ENCODE results near the gene HES6.

Gene HES6

DNA sequence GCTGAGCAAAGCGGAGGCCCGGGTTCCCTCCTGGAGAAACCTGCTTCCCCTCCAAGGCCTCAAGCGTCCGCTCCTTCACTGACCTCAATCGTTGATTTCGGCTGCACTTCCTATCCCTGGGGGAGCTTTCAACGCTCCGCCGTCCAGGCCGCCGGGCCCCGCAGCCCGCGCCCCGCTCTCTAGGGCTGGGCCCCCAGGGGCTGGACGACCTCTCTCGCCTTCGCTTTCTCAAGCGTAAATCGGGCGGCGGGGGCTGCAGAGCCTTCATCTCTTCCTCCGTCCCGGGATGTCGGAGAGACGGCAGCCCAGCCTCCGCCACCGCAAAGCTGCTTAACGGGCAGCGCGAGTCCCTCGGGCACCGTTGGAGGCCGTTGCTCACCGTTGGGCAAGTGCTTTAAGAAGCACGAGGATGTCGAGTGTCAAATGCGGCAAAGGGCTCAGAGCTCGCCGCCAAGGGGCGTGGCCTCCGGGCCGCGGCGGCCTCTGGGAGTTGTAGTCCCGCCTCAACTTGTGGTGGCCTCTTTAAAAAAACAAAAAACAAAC, 8.5 kb downstream of the HES6 start:
- DNase-seq: peak; percentile 83

DNA sequence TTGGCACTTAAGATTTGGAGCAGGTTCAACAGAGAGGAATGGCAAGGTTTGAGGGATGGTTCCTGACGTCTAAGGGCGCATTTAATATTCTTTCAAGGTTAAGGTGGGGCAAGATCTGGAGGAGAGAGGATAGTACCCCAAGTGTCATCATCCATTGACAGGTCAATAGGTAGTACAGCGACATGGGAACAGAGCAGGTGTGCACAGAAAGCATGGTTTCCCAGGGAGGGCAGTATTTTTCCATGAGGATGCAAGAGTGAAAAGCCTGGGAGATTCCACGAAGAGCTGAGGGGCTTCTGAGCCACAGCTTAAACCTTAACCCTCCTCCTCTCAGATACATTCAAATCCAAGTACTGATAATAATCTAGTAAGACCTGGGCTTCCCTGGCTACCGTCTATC, 9.1 kb downstream of the HES6 start:
- no peak for DNase-seq

DNA sequence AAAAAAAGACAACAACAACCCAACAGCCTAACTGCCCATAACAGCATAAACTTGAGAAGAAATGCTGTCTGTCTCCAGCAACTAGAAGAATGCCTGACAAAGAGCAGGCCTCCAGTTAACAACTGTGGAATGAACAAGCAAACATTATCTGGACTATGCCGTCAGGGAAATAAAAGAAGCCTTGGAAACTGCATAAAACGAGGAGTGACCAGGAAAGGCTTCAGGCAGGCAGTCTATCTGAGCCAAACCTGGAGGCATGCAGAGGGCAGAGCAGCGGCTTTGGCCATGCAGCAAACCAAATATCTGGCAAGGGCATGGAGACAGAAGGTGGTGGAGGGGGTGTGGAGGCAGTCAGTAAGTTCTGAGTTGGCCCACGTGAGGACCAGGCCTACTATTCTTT, 11.1 kb downstream of the HES6 start:
- no peak for DNase-seq

DNA sequence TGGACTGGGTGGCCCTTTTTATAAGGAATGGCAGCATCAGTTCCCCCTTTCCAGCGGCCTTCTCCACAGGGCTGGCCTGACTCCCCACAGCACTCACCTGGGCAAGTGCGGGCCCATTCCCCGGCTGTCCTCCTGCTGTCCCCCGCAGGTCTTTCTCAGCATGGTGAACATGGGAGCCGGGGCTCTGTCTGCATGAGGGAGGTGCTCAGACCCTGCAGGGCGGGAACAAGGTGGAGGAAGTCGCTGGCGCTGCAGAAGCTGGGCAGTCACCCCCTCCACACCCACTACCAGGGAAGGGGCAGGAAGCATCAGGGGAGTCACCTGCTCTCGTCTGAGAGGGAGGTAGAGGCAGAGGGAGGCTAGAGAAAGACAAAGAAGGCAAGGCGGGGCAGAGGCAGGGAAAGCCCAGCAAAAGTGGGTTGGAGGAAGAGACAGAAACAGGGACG, 12.2 kb downstream of the HES6 start:
- no peak for DNase-seq

DNA sequence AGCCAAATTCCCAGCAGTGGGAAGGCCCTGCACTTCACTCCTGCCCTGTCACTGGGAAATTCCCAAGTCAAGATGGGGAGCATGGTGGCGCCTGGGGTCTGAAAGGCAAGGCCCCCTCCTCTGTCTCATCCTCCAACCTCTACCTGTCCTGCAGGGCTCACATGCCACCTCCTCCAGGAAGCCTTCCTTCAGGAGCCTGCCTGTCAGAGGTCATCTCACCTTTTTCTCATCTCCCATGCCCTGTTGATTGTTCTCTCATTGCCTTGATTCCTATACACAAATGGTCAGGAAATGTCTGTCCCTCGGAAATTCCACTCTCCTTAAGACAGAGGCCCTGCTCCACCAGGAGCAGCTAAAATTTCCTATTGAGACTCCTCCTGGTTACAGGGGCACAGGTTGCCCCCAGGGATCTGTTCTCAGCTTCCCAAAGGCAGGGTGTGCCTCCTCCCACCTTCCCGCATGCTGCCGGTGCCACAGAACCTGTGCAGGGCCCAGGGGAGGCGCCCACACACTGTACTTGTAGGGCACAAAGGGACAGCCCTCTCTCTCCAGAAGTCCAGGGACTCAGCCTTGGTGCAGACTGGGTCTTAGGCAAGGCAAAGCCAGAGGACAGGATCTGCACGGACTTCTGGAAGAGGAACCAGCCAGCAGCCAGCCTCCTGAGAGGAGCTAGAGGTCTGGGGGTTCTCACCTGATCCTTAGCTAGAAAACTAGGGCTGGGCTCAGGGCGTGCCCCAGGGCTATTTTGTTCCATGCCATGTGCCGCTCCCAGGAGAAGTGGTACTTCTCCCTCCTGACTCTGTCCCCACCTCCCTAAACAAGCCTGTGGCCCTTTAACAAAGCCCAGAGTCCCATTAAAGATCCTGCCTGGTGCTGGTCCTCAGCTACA, 12.9 kb downstream of the HES6 start:
- no peak for DNase-seq

DNA sequence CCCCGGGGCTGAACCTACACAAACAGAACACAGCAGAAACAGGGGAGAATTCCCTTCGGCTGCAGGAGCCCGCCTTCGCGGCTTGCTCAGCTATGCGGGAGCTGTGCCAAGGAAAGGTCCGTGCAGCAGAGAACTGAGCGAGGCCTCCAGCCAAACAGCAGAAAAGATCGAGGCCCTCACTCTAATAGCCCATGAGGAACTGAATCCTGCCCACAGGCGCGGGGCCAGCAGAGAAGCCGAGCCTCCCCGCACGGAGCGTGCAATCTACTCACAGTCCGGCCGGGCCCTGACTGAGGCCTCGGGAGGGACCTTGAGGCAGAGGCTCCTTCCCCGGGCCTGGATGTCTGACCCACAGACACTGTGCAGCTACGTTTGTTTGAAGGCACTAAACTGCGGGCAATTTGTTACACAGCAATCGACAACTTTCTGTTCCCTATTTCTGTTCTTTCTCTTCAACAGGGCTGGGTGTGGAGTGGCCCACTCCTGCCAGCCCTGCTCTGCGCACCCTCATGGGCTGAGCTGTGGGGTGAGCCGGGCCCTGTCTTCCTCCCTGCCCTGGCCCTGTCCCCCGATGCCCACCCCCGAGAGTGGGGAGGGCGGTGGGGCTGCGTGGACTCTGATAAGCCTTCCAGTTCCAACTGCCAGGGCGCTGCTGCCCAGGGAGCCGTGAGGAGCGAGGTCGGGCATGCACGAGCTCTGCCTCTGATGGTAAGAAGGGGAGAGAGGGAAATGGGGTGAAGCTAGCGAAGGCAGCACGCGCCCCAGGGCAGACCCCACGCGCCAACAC, 13.7 kb downstream of the HES6 start:
- no peak for DNase-seq

DNA sequence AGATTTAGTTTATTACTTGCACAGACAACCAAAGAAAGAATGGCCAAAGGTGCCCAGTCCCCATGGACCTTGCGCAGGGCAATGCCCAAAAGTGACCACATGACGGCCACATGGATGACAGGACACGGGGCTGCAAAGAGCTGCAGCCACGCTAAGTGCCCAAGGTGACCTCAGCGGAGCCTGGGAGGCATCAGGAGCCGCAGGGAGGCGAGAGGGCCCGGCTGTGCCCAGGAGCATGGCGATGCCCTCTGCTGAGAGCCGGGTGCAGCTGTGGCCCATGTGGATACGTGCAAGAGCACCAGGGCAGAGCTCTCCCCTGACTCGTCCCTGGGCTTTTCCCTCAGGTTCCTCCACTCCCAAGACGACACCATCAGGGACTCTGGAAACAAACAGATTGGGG, 14.7 kb downstream of the HES6 start:
- DNase-seq: no peak

DNA sequence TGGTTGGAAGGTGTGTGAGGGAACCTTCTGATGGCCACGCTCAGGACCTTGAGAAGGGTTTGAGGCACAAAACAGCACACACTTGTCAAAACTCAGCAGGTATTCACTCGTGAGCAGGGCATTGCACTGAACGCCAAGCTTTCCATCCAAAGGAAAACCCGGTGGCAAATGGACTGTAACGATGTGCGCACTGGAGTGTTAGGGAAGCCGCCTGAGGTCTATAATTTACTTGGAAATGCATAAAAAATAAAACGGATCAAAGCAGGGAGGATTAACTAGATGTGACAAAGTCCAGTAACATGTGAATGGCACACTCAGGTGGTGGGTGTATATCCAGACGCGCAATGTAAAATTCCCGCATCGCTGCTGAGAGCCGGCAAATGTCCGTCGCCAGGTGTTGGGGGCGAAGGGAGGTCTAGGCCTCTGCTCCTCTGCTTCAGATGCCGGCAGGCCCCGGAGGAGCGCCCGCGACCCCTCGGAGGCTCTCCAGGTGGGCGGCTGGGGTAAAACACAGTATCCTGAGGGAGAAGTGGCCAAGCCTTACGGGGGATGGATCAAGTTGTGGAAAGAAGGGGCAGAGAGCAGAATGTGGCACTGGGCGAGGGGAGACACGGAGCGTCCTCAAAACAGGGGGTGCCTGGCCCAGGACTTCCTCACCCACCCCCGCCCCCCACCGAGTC, 15.3 kb downstream of the HES6 start:
- DNase-seq: no peak

DNA sequence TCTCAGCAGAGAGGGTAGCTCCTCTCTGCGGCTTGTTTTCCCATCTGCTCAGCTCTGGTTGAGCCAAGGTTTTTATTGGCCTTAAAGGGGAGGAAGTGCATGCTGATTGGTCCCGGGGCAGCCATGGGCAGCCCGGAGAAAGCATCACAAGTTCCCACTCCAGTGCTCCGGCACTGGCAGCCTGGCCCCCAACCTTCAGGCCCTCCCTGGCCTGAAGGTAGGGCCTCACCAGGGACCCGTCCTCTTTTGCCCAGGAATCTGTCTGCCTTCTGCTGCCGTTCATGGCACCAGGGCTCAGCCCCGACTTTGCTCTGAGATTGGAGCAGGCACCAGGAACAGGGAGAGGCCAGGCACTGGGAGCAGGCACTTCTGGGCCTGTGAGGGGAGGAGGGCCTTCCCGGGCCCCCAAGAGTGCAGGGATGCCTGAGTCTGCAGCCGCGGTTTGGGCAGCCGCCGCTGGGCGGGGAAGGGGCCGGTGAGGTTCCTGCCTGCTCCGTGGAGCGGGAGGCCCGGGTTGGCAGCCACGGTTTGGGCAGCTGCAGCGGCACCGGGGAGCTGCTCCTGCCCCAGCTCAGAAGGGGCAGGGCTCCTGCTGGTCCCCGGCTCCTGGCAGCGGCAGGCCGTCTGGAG, 18.8 kb downstream of the HES6 start:
- DNase-seq: no peak

DNA sequence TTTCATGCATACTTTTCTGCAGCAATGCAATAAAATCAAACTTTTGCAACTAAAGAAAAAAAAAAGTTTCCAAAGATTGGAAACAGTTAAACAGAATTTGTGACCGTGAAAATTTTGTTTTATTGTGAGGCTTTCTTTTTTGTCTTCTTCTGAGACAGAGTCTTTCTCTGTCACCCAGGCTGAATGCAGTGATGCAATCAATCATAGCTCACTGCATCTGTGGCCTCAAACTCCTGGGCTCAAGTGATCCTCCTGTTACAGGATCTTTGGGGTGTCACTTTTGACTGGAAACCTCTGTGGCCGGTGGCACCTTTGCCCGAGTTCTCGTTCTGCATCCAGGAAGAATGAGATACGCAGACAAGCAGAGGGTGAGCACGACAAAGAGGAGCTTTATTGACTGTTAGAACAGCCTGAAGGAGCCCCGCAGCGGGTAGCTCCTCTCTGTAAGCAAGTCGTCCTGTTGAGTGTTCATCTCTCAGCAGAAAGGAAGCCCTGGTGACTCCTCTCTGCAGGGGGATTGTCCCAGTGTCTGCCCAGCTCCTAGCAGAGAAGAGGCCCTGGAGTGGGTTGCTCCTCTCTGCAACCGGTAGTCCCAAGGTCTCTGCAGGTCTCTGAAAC, 19.5 kb downstream of the HES6 start:
- DNase-seq: no peak

DNA sequence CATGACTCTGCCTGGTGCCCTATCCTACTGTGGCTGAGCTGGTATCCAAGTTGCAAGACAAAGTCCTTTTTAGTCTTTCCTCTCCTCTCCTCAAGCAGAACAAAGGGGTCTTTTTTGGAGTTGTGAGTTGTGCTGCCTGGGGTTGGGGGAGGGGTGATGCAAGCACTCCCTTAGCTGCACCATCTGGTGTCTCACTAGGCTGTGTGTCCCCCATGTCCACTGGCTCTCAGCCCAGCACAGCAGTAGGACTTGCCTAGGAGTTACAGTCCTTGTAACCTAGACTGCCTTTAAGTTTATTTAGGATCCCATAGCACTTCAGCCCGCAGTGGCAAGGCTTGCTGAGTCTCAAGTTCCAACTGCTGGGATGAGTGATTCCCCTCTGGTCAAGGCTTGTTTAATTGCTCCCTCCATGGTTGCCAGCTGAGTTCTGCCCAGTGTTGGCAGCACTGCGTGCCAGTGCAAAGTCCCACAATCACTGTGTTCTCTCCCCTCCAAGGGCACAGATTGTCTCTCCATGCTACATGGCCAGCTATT, 23.1 kb downstream of the HES6 start:
- DNase-seq: no peak

DNA sequence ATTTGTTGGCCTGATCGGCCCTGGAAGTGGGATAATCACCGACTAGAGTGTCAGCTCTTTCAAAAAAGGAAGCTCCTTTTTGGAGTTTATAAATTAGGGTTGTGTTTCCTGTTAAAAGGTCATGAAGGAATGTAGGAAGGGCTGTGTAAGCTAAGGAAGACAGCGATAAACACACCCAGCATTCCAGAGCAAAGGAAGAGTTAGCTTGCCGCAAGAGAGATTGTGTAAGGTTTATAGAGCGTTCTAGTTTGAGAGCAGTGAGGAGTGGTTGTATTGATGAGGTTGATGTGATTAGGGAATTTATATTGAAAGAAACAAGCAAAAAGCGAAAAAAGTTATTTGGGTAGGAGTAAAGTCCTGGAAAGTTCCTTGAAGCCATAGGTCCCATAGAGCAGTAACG, 32.8 kb downstream of the HES6 start:
- DNase-seq: no peak

DNA sequence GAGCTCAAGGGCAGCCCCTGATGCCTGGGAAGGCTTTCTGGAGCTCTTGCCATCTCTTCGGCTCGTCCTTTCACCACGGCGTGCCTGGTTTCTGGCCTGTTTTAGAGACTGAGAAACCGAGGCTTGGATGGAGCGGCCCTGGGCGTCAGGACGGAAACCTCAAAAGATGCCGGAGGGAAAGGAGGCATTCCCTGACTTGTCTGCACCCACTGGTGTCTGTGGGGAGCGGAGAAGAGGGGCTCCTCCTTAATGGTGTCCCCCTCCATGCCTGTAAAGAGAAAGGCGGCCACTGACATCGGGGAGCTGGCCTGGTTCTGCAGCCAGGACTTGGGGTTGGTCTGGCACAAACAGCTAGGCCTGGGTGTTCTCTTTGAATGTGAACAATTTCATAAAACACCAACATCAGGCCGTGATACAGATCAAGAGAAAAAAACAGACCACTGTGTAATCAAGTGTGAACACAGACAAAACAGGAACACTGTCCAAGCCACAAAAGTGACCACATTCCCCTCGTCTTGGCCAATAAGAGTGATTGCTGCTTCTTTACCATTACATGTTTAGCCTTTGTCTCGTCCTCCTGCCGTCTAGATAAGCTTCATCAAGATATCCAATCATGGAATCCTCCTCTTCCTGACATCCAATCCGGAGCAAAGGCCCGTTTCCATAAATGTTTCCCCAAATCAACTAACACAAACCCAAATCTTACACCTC, 35.7 kb downstream of the HES6 start:
- DNase-seq: no peak

DNA sequence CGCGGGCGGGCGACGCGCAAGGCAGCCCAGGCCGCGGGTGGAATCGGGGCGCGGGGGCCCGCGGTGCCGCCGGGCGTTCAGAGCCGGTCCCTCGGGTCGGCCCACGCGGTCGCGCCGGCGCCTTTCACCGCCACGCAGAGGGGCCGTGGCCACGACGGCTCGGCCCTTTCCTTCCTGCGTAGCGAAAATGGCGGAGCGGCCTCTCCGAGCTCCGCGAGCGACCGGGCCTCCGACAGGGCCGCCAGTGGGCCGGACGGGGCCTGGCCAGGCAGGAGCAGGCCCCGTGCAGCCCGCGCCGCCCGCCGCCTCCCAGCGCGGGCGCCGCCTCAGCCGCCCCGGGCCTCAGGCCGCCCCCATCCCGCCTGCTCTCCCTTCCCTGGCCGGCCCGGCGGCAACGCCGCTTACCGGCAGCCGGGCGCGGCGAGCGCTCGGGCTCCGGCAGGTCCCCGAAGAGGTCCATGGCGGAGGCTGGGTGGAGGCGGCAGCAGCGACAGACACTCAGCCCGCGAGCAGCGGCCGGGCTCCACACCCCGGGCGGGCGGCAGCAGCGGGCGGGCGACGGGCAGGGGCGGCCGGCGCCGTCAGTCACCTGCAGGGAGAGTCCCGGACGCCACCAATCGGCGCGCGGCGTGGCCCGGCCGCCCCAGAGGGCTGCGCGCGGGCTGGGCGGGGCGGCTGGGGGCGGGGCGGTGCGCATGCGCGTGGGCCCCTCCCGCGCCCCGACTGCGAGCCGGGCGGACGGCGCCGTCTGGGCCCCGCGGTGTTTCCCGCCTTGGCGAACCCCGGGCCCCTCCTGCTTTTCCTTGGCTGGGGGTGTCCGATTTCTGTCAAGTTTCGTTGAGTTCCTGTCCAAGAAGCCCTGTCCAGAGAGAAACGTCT, 36.5 kb downstream of the HES6 start, which contains the start of gene ILKAP:
Gene ILKAP (minus strand): TSS at position 602 of the 879 bp plus-strand sequence. CDS start 142 bp downstream, at position 460.
- DNase-seq: peak; percentile 90

DNA sequence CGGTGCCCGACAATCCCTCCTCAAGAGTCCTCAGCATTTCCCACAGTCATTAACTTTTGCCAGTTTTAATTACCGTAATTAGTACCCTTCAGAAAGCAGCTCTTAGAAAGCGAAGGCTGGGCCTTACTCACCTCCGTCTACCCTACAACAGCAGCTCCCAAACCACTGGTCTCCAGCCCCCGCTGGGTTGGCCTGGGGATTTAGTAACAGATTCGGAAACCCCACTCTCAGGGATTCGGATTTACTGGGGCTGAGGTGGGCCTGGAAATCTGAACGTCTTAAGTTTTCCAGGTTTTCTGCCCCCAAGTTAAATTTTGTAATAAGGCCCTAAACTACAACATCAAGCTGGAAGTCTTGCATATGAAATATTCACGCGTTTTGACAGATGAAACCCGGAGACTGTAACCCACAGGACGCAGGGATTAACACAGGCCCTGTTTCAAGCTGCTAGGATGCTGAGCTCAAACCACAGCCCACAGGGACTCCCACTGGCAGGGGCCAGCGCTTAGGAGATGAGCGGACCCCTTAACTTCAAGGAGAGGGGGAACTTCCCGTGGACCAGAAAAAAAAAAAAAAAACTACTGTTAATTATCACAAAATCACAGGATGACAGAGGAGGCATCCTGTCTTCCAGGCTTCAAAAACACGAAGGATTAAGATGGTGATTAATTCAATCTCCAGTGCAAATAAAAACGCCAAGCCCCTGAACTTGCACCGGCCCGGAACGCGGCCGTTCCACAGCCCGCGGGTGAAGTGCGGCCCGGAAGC, 37.3 kb downstream of the HES6 start:
- DNase-seq: no peak

DNA sequence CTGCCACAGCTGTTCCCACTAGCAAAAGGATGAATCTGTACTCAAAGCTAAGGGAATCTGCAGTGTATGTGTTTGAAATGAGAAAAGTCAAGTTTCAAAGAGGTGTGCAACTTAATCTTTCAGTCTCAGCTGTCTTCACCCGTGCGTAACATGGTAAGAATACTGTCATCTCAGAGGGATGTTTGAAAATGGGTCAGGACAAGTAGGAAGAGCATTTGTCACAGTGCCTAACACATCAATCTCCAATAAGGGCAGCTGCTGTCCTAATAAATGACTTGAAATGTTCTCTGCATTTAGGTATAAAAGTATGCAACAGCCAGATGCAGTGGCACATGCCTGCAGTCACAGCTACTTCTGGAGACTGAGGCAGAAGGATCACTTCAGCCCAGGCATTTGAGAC, 49.4 kb downstream of the HES6 start:
- no peak for DNase-seq

Measured in activated naive CD4-positive, alpha-beta T cell treated with anti-CD3 and anti-CD28 coated beads, Interleukin-2, amount 50 U/mL, for 16 hours (primary cell).